ENCODE measurements around the gene SERPINA9. TPM values are rescaled to one million over a fixed set of nuclear protein-coding genes. Genes with fewer than 3 reads are reported as not detected.

Gene SERPINA9
- polyA plus RNA-seq, 1 experiment: 0.05 TPM

DNA sequence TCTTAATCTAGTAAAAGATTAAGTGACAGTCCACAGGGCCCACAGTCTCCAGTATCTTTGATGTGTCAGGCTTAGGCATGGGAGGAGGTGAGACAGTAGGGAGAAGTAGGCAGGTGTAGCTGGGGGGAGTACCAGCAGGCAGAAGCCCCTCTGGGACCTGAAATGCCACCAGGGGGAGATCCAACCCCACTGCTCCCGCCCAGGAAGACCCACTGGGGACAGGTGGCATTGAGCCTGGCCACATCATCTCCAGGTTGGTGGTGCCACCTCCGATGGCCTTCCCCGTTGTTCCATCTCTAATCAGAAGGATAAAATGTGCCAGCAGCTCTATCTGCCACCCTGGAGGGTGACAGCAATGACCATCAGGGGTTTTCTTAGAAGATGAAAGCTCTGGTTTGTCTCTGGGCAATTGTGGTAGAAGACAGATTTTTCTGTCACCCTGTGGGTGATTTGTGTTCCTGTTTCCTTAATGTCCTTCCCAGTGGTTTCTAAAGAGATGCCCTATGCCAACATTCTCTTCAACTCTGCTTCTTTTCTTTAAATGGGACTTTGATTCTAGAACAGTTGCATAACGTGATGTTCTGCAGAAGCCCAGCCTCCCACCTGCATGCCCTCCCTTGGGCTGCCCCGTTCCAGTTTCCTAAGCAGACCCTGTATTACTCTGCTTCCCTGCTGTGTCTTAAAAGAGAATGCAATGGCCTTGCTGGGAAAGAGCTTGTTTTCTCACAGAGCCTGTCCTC is 45.5 kb upstream of the SERPINA9 start:
- Histone ChIP-seq H3K9me3 (ENCODE audit: control insufficient read depth, insufficient read depth, low read length) (peaks cover 3% of the 10 kb centered on the region; the same call in 1 of the 2 replicates), H3K27ac (ENCODE audit: low read depth, low read length) (no peak overlapping the region), H3K27me3 (ENCODE audit: control insufficient read depth, insufficient read depth, low read length) (no peaks in the 10 kb centered on the region), H3K4me3 (ENCODE audit: low read depth, low read length) (no peak overlapping the region)
- ChIA-PET POLR2A (interaction anchor here (0.6 kb wide), 1 partner anchor 568 kb away, joined by 3 read pairs; no protein-coding TSS in a partner anchor), CTCF (interaction anchor here (1.3 kb wide), 1 partner anchor 35 kb away, joined by 5 read pairs; no protein-coding TSS in a partner anchor)
- no peak for DNase-seq (ENCODE audit: low read depth, low spot score)
- TF ChIP-seq, protein P1, sequence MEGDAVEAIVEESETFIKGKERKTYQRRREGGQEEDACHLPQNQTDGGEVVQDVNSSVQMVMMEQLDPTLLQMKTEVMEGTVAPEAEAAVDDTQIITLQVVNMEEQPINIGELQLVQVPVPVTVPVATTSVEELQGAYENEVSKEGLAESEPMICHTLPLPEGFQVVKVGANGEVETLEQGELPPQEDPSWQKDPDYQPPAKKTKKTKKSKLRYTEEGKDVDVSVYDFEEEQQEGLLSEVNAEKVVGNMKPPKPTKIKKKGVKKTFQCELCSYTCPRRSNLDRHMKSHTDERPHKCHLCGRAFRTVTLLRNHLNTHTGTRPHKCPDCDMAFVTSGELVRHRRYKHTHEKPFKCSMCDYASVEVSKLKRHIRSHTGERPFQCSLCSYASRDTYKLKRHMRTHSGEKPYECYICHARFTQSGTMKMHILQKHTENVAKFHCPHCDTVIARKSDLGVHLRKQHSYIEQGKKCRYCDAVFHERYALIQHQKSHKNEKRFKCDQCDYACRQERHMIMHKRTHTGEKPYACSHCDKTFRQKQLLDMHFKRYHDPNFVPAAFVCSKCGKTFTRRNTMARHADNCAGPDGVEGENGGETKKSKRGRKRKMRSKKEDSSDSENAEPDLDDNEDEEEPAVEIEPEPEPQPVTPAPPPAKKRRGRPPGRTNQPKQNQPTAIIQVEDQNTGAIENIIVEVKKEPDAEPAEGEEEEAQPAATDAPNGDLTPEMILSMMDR (IDR thresholded peaks at IDR 0.05; ENCODE audit: low read depth, low read length): no peak

GRCh38 chr14:94517641-94518257 is 41.8 kb upstream of the SERPINA9 start:
- DNase-seq (ENCODE audit: low read depth, low spot score): no peak
- CTCF ChIA-PET: no interaction called here

DNA sequence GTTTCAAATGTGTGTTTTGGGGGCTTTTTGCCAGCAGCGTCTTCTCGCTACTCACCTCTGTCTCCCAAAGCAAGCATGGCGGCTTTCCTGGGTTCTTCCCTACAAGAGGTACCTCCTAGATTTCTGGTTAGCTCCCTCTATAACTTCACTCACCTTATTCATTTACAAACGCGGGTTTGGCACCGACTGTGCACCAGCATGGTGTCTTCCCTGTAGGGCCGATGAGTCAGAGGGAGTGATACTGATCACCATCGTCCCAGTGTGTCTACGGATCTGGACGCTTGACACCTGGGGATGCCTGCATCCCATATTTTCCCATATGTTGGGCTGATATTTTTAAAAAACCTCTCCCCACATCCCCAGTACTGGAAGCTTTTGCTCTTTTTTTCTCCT is 41.2 kb upstream of the SERPINA9 start:
- POLR2A ChIA-PET: no interaction called here
- TF ChIP-seq, protein P1 (IDR thresholded peaks at IDR 0.05; ENCODE audit: low read depth, low read length): no peak
- H3K27me3 ChIP-seq (ENCODE audit: control insufficient read depth, insufficient read depth, low read length): no peaks in the 10 kb centered on the region
- no peak overlapping the region for H3K27ac ChIP-seq (ENCODE audit: low read depth, low read length)
- peaks cover 3% of the 10 kb centered on the region; the same call in 1 of the 2 replicates for H3K9me3 ChIP-seq (ENCODE audit: control insufficient read depth, insufficient read depth, low read length)
- no peak for DNase-seq (ENCODE audit: low read depth, low spot score)
- CTCF ChIA-PET: no interaction called here
- no peak overlapping the region for H3K4me3 ChIP-seq (ENCODE audit: low read depth, low read length)

More at GRCh38 chr14:94517641-94518257, 41.8 kb upstream of the SERPINA9 start:
- no peak overlapping the region for H3K4me3 ChIP-seq (ENCODE audit: low read depth, low read length)
- TF ChIP-seq, protein P1 (IDR thresholded peaks at IDR 0.05; ENCODE audit: low read depth, low read length): no peak
- POLR2A ChIA-PET: no interaction called here
- no peaks in the 10 kb centered on the region for H3K27me3 ChIP-seq (ENCODE audit: control insufficient read depth, insufficient read depth, low read length)
- H3K27ac ChIP-seq (ENCODE audit: low read depth, low read length): no peak overlapping the region
- H3K9me3 ChIP-seq (ENCODE audit: control insufficient read depth, insufficient read depth, low read length): peaks cover 3% of the 10 kb centered on the region; the same call in 1 of the 2 replicates

GRCh38 chr14:94515856-94516255 is 39.9 kb upstream of the SERPINA9 start:
- H3K4me3 ChIP-seq (ENCODE audit: low read depth, low read length): no peak overlapping the region
- TF ChIP-seq, protein P1 (IDR thresholded peaks at IDR 0.05; ENCODE audit: low read depth, low read length): no peak
- POLR2A ChIA-PET: no interaction called here
- no peak for DNase-seq (ENCODE audit: low read depth, low spot score)
- CTCF ChIA-PET: interaction anchor here (0.8 kb wide), 1 partner anchor 30 kb away, joined by 3 read pairs; no protein-coding TSS in a partner anchor
- no peak overlapping the region for H3K27ac ChIP-seq (ENCODE audit: low read depth, low read length)
- no peaks in the 10 kb centered on the region for H3K27me3 ChIP-seq (ENCODE audit: control insufficient read depth, insufficient read depth, low read length)
- peaks cover 3% of the 10 kb centered on the region; the same call in 1 of the 2 replicates for H3K9me3 ChIP-seq (ENCODE audit: control insufficient read depth, insufficient read depth, low read length)

DNA sequence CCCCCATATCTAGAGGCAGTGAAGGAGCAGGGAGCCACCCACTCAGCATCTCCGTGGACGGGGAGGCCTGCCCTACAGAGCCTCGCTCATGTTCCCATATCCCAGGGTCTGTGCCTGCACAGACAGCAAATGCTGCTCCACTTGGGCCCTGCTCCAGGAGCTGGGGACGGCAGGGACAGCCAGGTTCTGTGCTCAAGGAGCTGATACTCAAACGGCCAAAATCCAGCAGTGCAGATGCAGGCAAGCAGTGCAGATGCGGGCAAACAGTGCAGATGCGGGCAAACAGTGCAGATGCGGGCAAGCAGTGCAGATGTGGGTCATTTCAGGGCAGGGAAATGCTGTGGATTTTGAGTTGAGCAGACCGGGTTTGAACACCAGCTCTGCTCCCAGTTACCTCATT is 39.4 kb upstream of the SERPINA9 start:
- TF ChIP-seq, protein P1 (IDR thresholded peaks at IDR 0.05; ENCODE audit: low read depth, low read length): no peak
- Histone ChIP-seq H3K9me3 (ENCODE audit: control insufficient read depth, insufficient read depth, low read length) (peaks cover 3% of the 10 kb centered on the region; the same call in 1 of the 2 replicates), H3K4me3 (ENCODE audit: low read depth, low read length) (no peak overlapping the region), H3K27me3 (ENCODE audit: control insufficient read depth, insufficient read depth, low read length) (no peaks in the 10 kb centered on the region), H3K27ac (ENCODE audit: low read depth, low read length) (no peak overlapping the region)
- ChIA-PET CTCF (interaction anchor here (0.8 kb wide), 1 partner anchor 29 kb away, joined by 3 read pairs; no protein-coding TSS in a partner anchor), POLR2A (no interaction called here)
- DNase-seq (ENCODE audit: low read depth, low spot score): no peak

Data from AG04450 (cell line).